WI38 (cell line): ENCODE measurements around the gene FLVCR1.

Experiments used
- H3K4me3 ChIP-seq: 2 replicates; pipeline ENCODE4 v1.5.1; 2011; ENCODE audit warnings: low read depth, mild to moderate bottlenecking, control low read depth, low read length
- CTCF ChIP-seq: IDR thresholded peaks from 2 replicates; pipeline ENCODE4 v1.5.1; 2012; ENCODE audit warnings: low read depth, mild to moderate bottlenecking, control low read depth, low read length

Gene FLVCR1

GRCh38 chr1:212914789-212915188, 56.7 kb downstream of the FLVCR1 start:
- no peak for TF ChIP-seq CTCF
- no peak overlapping the region for H3K4me3 ChIP-seq

GRCh38 chr1:212915245-212916091, 57.4 kb downstream of the FLVCR1 start:
- TF ChIP-seq CTCF: peak; percentile 31; the same call in 1 of the 2 replicates
- H3K4me3 ChIP-seq: no peak overlapping the region

- TF ChIP-seq CTCF: no peak
- H3K4me3 ChIP-seq: no peak overlapping the region
Measured at GRCh38 chr1:212916481-212917133, 58.5 kb downstream of the FLVCR1 start.

GRCh38 chr1:212917134-212917485, 59.0 kb downstream of the FLVCR1 start:
- no peak for TF ChIP-seq CTCF
- H3K4me3 ChIP-seq: no peak overlapping the region

GRCh38 chr1:212917858-212918257, 59.8 kb downstream of the FLVCR1 start:
- TF ChIP-seq CTCF: no peak
- H3K4me3 ChIP-seq: no peak overlapping the region

- no peak overlapping the region for H3K4me3 ChIP-seq
- TF ChIP-seq CTCF: no peak
Measured at GRCh38 chr1:212918824-212919223, 60.7 kb downstream of the FLVCR1 start.

GRCh38 chr1:212920246-212920645, 62.2 kb downstream of the FLVCR1 start:
- no peak overlapping the region for H3K4me3 ChIP-seq
- no peak for TF ChIP-seq CTCF
